GM21717 (cell line): Measurements from ENCODE around the gene P4HA2.

Experiments used
- ATAC-seq: cut with Tn5 transposase; IDR thresholded peaks from one replicate; pipeline ENCODE4 v1.9.1; 2021; ENCODE audit warnings: mild to moderate bottlenecking, moderate library complexity; ENCODE audit not compliant: unreplicated experiment

The P4HA2 gene

DNA sequence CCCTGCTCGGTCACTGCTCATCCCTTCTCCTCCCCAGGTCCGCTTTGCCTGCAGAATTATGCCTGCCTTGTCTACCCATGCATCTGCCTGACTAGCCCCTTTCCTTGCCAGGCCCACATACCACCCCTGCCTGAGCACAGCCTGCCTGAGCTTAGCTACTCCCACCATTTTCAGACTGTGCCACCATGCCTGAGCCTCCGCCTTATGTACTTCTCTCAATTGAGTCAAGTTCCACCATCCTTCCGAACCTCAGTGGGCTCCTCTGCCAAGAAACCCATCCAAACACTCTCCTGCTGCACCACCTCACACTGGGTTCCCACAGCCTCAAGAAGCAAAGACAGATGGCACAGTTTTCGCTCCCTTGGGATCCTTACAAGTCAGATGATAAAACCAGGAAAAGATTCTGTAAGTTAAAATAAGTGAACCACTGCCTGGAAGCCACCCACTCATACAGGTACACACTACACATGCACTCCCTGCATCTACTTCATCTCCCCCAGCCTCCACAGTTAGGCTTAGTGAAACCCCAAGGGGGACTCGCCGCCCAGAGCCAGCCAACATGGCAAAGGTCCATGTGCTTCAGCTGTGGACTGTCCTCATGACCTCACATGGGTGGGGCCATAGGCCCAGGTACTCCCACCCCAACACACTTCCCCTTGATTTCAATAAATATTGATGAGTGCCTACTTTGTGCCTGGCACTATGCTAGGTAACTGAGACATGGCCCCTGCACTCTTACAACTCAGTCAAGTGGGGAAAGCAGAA lies 23.1 kb downstream of the P4HA2 start:
- ATAC-seq = no peak

DNA sequence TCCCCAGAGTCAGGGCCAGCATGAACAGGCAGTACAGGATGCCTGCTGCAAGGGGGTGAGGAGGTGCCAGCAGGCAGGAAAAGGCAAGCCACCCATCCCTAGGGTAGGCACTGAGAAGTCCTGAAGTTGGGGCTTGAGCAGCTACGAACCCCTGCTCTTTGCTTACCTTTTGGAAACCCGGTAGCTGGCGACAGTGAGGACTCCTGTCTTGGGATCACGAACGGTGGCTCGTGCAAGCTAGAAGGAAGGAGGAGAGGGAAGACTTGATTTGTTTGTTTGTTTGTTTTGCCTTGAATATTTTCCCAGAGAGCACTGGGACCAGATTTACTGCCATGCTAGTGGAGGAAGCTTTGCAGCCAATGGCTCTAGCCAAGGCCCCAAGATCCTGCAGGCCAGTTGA lies 23.7 kb downstream of the P4HA2 start:
- ATAC-seq = no peak

GRCh38 chr5:132203464-132203818 lies 24.2 kb downstream of the P4HA2 start:
- ATAC-seq = no peak

GRCh38 chr5:132202711-132203463 lies 24.8 kb downstream of the P4HA2 start:
- no peak for ATAC-seq

GRCh38 chr5:132199116-132199680 lies 28.5 kb downstream of the P4HA2 start:
- no peak for ATAC-seq

- ATAC-seq = no peak
Measured at GRCh38 chr5:132198571-132198970, 29.1 kb downstream of the P4HA2 start.

DNA sequence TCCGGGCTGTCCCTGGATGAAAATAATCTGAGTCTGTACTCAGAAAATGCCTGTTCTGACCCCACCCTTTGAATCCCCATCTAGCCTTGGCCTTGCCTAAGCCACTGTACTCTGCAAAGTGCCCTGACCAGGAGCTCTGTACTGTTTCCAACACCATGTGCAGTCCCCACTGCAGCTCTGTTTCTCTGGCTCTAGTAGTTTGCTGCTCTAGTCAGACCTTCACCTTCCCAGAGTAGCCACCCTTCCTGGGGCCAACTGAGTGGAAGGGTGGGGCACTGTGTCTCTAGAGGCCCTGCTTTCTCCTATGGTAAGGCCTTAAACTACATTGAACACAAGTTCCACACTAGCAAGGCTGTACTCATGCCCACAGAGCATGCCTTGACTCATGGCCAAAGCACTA lies 31.9 kb downstream of the P4HA2 start:
- ATAC-seq = no peak

DNA sequence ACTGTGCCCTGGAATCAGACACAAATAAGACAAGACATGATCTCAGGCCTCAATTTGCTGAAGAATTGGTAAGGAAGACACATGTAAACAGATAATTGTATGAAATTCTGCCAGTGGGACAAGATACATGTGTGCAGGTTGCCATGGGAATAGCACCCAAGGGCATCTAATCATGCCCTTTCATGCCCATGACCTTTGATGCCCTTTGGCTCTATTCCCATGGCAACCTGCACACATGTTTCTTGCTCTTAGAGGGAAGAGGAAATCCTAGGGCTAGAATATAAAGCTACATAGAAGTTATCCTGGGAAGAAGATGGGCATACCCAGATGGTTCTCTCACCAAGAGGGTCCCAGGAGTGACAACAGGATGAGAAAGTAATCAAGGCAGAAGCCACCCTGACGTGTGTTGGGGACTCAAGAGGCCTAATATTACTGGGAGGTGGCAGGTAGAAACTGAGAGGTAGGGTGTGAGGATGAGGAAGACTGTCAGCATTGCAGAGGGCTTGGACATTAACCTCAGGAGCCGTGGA lies 34.4 kb downstream of the P4HA2 start:
- ATAC-seq = no peak

GRCh38 chr5:132190161-132190817 lies 37.4 kb downstream of the P4HA2 start:
- ATAC-seq = peak; percentile 88

DNA sequence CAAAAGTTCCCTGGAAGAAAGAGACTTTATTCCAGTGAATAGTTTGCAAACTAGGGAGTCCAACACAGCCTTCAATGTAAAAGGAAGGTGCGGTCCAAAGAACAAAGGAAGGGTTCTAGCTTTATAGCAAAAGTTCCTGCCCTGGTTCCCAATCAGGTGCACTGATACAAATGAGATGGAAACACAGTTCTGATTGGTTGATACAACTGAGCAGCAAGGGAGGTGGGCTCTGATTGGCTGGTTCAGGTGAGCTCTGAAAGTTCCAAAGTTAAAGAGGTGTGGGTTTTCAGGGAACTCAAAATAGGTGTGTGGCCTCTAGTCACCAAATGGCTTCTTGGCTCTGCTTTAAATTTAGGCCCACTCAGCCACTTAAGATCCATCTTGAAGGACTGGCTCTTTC lies 43.1 kb downstream of the P4HA2 start:
- no peak for ATAC-seq

- ATAC-seq = no peak
Measured at GRCh38 chr5:132183723-132184122, 43.9 kb downstream of the P4HA2 start.

GRCh38 chr5:132182359-132183040 lies 45.2 kb downstream of the P4HA2 start:
- no peak for ATAC-seq

- no peak for ATAC-seq
Measured at GRCh38 chr5:132181011-132181629, 46.5 kb downstream of the P4HA2 start.

DNA sequence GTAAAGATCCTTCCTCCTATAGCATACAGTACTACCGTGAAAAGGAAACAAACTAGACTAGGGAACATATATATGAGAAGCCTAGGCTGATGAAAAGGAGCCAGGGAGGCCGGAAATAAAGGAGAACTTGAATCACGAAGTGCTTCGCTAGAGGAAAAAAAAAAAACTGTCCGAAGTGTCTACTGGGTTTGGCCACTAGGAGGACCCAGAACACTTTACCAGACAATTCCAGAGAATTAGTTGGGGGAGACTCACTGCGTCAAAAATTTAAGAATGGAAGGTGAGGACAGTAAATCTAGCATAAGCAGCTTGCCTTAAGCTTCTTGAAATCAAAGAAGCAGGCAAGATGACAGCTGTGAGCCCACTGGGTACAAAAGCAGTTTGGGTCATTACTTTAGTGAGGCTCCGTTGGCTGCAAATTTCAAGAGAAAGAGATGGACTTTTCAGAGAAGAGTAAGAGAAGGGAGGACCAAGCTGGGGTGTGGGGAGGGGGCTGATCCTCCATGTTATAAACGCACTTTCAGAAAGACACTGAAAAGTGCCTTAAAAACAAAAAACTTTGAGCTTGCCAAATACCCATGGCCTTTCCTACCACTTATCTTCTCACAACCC lies 47.4 kb downstream of the P4HA2 start:
- no peak for ATAC-seq

DNA sequence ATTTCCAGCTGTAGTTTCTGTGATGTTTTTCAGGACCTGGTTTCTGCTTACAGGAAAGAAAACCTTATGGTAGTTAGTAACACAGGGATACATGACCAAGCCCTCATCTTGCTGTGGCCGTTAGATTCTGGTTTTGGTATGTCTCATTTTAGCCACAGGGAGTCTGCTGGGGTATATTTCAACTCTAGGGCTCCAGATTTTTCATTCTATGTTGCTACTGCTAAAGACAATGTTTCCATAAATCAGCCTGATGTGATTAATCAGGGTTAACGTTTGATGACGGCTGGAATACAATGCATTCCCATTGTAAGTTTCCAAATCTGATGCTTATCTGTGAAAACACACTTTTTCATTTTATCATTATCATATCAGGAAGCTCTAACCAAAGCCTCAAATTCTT lies 48.2 kb downstream of the P4HA2 start:
- ATAC-seq = no peak

- no peak for ATAC-seq
Measured at GRCh38 chr5:132177691-132178149, 49.9 kb downstream of the P4HA2 start.

DNA sequence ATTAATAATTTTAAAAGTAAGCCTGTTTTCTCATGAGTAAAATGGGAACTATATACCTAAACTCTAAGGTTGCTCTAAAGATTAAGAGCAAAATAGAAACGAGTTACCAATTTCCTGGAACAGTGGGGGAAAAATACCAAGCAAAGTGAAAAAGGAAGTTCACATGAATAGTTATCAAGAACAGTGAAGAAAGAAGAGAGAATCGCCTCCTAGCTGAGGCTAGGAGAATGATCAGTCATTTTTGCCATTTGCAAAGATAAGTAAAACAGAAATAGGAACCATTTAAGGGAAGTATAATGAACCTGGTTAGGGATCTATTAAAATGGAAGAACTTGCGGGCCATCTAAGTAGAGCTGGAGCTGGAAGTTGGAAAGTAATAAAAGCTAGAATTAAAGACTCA lies 50.7 kb downstream of the P4HA2 start:
- peak; percentile 67 for ATAC-seq

DNA sequence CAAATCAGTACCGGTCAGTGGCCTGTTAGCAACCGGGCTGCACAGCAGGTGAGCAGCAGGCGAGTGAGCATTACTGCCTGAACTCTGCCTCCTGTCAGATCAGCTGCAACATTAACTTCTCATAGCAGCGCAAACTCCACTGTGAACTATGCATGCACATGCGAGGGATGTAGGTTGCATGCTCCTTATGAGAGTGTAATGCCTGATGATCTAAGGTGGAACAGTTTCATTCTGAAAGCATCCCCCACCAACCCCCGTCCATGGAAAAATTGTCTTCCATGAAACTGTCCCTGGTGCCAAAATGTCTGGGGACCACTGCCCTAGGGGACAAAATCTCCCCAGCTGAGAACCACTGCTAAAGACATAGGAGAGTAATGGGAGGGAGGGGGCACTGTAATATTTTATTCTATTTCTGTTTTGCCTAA lies 51.1 kb downstream of the P4HA2 start:
- ATAC-seq = no peak

DNA sequence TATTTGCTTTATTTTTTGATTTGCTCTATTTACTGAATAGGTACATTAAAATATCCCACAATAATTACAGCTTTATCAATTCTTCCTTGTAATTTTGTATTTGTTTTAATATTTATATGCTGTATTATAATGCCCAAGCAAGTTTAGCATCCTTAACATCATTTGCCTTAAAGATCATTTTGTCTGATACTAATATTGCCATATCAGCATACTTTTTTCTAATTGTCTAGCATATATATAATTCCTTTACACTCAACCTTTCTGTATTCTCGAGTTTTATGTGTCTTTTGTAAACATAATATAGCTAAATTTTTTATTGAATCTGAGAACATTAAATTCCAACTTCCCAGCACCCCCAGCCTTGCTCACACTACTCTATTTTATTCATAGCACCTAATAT lies 64.7 kb downstream of the P4HA2 start:
- ATAC-seq = no peak
